SK-N-SH treated with all-trans-retinoic acid at 6 μM for 48 hours (cell line): ENCODE measurements around the gene MOCS2.

Experiments used
- ARNTL ChIP-seq: fragments of 450-650 bp; formaldehyde crosslinking; IDR thresholded peaks from 2 replicates; pipeline ENCODE4 v1.5.0; 2020; ENCODE audit warnings: low read depth, mild to moderate bottlenecking, moderate library complexity, borderline replicate concordance
- CSDC2 ChIP-seq: fragments of 250-450 bp; sonication (Bioruptor Pico); IDR thresholded peaks from 2 replicates; pipeline ENCODE4 v1.5.0; 2020; ENCODE audit warnings: mild to moderate bottlenecking, moderate library complexity
- GLIS3 ChIP-seq: fragments of 250-450 bp; sonication (Bioruptor Pico); IDR thresholded peaks from 2 replicates; pipeline ENCODE4 v1.5.0; 2020; ENCODE audit warnings: mild to moderate bottlenecking, moderate library complexity
- ISL1 ChIP-seq: fragments of 250-450 bp; sonication (Bioruptor Pico); IDR thresholded peaks from 2 replicates; pipeline ENCODE4 v2.1.2; 2022; ENCODE audit warnings: mild to moderate bottlenecking, moderate library complexity
- PPARA ChIP-seq: fragments of 250-450 bp; sonication (Bioruptor Pico); IDR thresholded peaks from 2 replicates; pipeline ENCODE4 v1.5.0; 2020; ENCODE audit warnings: mild to moderate bottlenecking, borderline replicate concordance
- RARB ChIP-seq: fragments of 250-450 bp; sonication (Bioruptor Pico); IDR thresholded peaks from 2 replicates; pipeline ENCODE4 v1.8.0; 2021; ENCODE audit warnings: mild to moderate bottlenecking, moderate library complexity
- SNAI2 ChIP-seq: fragments of 250-450 bp; sonication (Bioruptor Pico); IDR thresholded peaks from 2 replicates; pipeline ENCODE4 v1.5.0; 2020; ENCODE audit warnings: mild to moderate bottlenecking, moderate library complexity
- ZNF70 ChIP-seq: fragments of 450-650 bp; formaldehyde crosslinking; IDR thresholded peaks from 2 replicates; pipeline ENCODE4 v1.5.0; 2020; ENCODE audit warnings: mild to moderate bottlenecking, moderate library complexity
- TF ChIP-seq, protein P1 (sequence below): fragments of 250-450 bp; sonication (Bioruptor Pico); IDR thresholded peaks from 2 replicates; pipeline ENCODE4 v1.8.0; 2020; ENCODE audit warnings: mild to moderate bottlenecking, moderate library complexity, borderline replicate concordance
- TF ChIP-seq, protein P2 (sequence below): fragments of 250-450 bp; sonication (Bioruptor Pico); IDR thresholded peaks from 2 replicates; pipeline ENCODE4 v1.5.1; 2021; ENCODE audit warnings: mild to moderate bottlenecking, moderate library complexity

DNA sequence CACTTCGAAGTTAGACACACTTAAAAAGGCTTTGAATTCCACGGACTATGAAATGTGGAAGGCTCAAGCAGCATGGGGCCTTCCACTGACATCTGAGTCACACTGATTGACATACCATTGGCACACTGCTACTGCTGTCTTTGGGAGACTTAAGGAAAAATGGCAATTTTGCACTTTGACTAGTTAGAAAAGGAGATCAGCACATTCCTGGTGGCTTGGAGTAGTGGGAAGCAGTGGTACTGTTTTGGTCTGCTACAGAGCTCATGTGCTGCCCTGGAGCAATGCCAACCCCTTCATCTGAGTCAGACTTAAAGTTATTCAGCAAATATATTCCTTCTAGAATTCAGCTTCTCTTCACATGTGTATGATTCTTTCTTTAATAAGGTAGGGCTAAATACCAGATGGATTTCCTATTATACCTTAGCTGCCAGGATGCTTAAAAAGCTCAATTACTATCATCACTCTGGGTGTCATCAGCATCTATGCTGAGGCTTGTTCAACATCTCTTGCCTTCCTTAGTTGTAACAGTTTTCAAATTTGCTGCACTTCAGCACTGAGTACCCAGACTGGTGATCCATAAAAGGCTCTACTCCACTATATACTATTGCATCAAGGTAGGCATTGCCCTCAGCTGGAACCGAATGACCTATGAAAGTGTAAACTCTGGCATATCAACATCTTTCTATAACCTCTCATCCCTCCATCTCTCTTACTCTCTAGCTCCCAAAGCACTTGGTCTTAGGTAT is 42.3 kb upstream of the MOCS2 start:
- TF ChIP-seq, protein P1, sequence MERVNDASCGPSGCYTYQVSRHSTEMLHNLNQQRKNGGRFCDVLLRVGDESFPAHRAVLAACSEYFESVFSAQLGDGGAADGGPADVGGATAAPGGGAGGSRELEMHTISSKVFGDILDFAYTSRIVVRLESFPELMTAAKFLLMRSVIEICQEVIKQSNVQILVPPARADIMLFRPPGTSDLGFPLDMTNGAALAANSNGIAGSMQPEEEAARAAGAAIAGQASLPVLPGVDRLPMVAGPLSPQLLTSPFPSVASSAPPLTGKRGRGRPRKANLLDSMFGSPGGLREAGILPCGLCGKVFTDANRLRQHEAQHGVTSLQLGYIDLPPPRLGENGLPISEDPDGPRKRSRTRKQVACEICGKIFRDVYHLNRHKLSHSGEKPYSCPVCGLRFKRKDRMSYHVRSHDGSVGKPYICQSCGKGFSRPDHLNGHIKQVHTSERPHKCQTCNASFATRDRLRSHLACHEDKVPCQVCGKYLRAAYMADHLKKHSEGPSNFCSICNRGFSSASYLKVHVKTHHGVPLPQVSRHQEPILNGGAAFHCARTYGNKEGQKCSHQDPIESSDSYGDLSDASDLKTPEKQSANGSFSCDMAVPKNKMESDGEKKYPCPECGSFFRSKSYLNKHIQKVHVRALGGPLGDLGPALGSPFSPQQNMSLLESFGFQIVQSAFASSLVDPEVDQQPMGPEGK (CRISPR knock-in tag) = no peak
- TF ChIP-seq SNAI2 (CRISPR knock-in tag) (no peak), GLIS3 (CRISPR knock-in tag) (no peak), PPARA (CRISPR knock-in tag) (no peak), CSDC2 (no peak), ARNTL (CRISPR knock-in tag) (no peak), RARB (no peak), ISL1 (no peak), ZNF70 (no peak)
- TF ChIP-seq, protein P2, sequence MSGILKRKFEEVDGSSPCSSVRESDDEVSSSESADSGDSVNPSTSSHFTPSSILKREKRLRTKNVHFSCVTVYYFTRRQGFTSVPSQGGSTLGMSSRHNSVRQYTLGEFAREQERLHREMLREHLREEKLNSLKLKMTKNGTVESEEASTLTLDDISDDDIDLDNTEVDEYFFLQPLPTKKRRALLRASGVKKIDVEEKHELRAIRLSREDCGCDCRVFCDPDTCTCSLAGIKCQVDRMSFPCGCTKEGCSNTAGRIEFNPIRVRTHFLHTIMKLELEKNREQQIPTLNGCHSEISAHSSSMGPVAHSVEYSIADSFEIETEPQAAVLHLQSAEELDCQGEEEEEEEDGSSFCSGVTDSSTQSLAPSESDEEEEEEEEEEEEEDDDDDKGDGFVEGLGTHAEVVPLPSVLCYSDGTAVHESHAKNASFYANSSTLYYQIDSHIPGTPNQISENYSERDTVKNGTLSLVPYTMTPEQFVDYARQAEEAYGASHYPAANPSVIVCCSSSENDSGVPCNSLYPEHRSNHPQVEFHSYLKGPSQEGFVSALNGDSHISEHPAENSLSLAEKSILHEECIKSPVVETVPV (CRISPR knock-in tag) = no peak
